ENCODE measurements around the gene GPBP1.

DNA sequence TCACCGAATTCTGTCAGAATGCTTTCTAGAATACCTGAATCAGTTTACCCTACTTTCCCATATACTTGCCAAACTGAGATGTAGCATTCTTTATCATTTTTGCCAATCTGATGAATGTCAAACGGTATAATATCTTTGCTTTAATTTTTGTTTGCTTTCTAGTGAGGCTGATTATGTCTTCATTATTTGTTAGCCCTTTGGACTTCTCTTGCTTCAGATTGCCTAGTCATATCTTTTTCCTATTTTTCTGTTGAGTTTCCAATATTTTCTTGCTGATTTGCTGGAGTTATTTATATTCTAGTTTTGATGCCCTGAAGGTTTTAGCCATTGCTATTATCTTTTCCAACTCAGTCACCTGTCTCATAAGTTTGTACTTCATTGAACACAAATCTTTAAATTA lies 40.3 kb upstream of the GPBP1 start:
- TF ChIP-seq, protein P1, sequence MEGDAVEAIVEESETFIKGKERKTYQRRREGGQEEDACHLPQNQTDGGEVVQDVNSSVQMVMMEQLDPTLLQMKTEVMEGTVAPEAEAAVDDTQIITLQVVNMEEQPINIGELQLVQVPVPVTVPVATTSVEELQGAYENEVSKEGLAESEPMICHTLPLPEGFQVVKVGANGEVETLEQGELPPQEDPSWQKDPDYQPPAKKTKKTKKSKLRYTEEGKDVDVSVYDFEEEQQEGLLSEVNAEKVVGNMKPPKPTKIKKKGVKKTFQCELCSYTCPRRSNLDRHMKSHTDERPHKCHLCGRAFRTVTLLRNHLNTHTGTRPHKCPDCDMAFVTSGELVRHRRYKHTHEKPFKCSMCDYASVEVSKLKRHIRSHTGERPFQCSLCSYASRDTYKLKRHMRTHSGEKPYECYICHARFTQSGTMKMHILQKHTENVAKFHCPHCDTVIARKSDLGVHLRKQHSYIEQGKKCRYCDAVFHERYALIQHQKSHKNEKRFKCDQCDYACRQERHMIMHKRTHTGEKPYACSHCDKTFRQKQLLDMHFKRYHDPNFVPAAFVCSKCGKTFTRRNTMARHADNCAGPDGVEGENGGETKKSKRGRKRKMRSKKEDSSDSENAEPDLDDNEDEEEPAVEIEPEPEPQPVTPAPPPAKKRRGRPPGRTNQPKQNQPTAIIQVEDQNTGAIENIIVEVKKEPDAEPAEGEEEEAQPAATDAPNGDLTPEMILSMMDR (IDR thresholded peaks at IDR 0.05): no peak
- no peak for TF ChIP-seq POLR2A (IDR thresholded peaks at IDR 0.05)
